Limb (tissue), 2 donors: ENCODE measurements around the gene ARHGAP15.

ENCODE experiments used
- DNase-seq, 2 donors: peaks; one replicate each; pipeline ENCODE4 v3.0.0-alpha.2; 2016; ENCODE audit errors: extremely low spot score in 2 of 2

Gene ARHGAP15

GRCh38 chr2:143398781-143399180, 269.6 kb downstream of the ARHGAP15 start:
- peak in 1 of 2 donors; percentile 30 for DNase-seq

DNA sequence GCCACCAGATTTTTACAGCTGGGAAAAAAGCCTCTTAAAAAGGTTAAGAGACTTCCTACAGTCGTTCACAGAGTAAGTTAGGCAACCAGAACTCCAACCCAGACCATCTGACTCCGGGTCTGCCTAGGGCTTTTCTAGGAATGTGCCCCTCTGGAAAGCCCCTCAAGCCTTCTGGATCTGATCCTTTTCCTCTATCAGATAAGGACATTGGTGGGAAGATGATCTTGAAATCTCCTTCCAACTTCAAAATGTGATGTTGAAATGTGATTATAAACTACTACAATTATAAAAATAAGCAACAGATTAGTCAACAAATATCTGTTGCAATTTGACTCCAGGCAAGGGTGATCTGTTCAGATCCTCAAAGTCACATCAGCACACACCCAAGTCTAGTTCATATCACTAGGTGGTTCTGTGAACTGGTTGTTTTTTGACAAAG, 270.4 kb downstream of the ARHGAP15 start:
- no peak for DNase-seq

DNA sequence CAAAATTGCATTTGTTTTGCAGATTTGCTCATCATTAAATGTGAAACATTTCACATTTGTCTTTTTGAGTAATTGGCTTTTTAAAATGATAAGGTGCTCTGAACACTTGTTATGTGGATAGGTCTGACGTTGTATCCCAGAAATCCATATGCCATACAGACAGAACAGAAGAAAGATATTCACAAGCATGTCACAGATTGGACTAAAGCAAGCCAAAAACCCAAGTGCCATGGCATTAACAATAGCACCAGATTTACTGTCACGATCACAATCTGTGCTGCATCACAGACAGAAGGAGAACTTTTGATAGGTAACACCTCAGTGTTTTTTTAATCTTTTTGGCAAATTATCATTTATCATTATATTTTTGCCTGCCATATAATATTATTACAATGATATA, 272.6 kb downstream of the ARHGAP15 start:
- no peak for DNase-seq

GRCh38 chr2:143402451-143402850, 273.2 kb downstream of the ARHGAP15 start:
- DNase-seq: no peak

DNA sequence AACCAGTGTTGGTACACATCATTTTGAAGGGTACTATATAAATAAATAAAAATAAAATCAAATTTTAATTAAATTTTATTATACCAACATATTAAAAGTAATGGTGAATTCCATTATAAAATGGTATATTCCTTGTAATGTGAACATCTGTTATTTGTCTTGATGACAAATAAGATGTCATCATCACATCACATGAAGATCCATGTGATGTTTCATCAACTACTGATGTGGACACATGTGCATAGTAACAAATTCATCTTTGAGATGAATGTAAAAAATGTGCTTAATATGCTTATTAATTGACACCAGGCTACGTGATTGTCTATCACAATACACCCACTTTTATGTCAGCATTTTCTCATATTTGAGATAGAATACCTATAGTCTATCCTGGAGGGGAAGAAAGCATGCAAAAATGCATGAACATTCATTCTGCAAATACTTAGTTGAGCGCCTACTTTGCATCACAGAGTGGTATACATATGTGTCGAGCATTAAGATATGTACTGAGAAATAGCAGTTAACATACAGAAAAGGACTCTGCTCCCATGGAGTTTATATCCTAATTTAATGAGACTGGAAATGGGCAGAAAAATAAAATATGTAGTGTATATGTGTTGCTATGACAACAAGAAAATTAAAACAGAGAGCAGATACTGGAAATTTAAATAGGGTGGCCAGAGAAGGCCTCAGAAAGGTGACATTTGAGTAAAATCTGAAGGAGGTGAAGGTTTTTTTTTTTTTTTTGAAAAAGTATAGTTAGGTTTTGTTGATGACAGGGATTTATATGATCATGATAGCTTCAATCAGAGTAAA, 281.1 kb downstream of the ARHGAP15 start:
- DNase-seq: no peak

DNA sequence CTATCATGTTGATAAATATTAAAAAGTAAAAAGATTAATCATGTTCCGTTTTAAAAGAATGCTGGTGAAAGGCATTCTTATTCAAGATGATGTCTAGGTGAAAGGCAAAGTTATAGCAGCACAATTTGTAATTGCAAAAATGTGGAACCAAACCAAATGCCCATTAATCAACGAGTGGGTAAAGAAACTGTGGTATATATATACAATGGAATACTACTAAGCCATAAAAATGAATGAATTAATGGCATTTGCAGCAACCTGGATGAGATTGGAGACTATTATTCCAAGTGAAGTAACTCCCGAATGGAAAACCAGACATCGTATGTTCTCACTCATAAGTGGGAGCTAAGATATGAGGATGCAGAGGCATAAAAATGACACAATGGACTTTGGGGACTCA, 286.4 kb downstream of the ARHGAP15 start:
- DNase-seq: no peak

DNA sequence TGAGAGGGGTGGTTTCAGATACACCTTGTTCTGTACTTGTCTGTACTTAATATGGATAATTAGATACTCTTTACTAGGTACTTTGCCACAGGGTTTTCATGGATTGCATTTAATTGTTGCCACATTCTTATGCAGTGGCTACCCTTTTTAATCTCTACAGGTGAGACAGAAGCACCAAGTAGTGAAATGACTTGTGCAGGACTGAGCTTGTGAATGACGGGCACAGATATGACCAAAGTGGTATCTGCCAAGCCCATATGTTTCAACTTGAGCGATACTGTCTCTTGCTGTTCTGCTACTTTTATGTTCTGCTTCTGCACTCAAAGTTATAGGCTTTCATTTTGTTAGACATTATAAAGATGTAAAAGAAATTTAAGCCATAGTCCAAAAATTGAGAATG, 288.2 kb downstream of the ARHGAP15 start:
- no peak for DNase-seq

DNA sequence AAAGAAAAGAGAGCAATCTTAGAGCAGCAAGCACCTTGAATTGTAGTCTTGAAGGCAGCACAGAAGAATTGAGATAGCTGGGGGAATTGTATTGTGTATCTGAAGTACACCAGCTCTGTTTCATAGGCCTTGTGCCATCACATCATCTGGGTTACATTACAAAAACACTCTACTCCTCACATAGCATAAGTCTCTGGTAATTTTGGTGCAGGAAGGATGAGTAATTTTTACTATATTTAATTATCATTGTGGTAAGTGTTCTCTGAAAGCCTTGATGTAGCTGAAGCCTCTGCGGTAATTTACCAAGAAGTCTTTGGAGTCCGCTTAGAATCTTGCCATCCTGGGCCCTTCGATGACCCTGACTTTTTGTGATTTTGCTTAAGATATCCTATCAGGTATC, 291.1 kb downstream of the ARHGAP15 start:
- no peak for DNase-seq

GRCh38 chr2:143422681-143423080, 293.5 kb downstream of the ARHGAP15 start:
- no peak for DNase-seq

DNA sequence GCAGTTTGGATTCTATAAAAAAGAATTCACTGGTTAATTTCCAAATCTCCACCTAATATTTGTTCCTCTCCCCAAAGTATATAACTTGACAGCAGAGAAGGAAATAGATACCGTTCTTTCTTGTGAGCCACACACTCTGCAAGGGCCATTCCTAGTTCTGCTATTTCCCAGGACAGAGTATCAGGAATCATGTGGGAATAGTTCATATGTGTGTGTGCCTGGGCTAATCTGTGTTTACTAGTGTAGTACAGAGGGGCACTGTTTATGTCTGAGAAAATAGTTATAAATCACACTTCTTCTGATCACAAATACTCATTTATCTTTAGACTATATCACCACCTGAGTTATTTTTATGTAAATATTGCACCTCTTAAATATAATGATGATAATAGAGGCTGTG, 296.7 kb downstream of the ARHGAP15 start:
- DNase-seq: no peak

GRCh38 chr2:143426296-143426695, 297.1 kb downstream of the ARHGAP15 start:
- no peak for DNase-seq

- no peak for DNase-seq
Observed at GRCh38 chr2:143428700-143429099, 299.5 kb downstream of the ARHGAP15 start.

DNA sequence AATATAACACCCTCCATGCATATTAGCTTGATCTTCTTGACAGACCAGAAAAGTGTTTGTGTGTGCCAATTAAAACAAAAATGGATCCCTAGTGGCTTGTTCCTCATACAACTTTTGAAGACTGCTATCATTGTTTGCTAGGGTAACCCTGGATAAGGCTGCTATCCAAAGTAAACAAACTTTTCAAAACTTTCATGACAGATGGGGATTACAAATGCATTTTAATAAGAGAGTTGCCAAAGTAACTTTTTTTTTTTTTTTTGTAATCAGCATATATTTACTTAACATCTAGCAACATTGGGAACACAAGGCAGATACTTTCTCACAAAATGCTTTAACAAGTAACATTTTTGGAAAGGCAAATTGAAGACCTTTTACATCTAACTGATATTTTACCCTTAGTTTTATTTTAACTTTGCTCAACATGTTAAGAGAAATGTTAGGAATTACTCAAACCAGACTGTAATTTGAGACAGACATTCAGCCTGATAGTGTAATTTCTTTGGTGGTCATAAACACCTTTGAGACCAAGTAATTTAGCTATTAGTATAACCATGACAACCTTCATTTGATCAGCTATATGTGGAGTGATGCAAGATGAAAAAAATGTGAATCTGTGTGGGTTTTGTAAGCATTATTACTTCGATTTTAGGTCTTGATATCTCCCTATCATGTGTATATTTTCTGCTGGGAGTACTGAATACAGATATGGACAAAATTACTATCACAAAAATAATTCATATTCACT, 300.9 kb downstream of the ARHGAP15 start:
- no peak for DNase-seq

DNA sequence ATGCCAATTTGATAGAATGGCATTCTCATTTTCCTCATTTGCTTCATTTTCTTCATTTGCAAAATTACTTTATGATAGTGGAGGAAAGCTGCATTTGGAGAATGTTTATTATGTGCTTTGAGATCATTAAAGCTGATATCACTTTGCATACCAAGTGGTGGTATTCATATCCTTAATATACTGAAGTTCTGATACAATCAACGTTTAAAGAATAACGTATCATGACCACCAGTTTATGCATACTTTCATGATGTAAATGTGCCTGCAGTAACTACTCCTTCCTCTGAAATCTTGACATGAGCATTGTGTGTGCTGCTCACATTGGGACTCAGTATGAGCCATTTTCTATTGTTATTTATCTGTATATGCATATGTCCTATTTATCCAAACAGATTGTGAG, 302.1 kb downstream of the ARHGAP15 start:
- no peak for DNase-seq

DNA sequence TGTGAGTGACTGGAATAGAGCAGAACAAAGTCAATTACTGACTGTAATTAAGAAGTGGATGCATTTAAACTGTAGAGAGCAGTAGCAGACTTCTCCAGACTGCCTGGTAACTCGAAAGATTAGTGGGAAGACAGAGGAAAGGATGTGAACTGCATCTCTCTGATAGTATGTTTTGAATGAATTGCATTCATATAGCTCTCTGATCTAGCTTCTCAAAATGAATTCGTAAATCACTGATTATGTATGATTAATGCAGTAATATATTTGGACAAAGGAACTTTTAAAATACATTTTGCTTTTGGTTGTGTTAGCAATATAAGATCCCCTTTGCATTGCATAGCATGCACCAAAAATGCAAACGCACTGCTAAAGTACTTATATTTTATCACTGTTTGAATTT, 304.0 kb downstream of the ARHGAP15 start:
- DNase-seq: peak in 1 of 2 donors; percentile 61

DNA sequence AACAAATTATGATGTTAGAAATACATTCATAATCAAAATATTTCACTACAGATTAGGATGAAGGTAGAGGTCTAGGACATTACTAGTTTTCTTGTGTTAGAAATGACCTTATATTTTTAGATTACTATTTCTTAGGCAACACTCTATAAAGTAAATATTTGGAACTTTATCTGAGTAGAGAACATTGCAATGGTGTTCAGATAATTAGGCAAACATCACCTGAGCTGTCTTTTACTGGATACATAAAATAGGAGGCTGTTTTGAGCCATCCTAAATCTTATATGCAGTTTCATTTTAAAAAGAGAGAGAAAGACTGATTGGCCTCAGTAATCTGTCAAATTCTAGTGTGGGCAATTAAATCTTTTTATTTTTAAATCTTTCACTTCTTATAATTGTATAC, 304.6 kb downstream of the ARHGAP15 start:
- DNase-seq: no peak

DNA sequence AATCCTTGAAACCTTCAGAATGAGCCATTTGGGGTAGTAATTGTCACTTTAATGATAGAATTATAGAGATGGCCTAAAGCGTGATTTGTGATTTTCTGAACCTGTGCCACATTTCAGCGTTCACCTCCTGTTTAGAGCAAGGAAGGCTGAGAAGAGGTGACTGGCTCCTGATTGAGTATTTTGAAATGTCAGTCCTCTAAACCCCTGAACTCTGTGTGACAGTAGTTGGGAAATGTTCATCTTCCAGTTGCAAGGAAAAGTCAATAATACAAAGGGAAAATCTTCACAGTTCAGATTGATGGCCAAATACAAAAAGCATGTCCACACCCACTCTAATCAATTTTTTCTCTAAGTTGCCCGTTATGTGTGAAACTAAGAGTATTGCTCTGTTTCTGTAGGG, 305.2 kb downstream of the ARHGAP15 start:
- no peak for DNase-seq

- DNase-seq: no peak
Observed at GRCh38 chr2:143435131-143435530, 305.9 kb downstream of the ARHGAP15 start.

- no peak for DNase-seq
Observed at GRCh38 chr2:143436951-143437350, 307.7 kb downstream of the ARHGAP15 start.

DNA sequence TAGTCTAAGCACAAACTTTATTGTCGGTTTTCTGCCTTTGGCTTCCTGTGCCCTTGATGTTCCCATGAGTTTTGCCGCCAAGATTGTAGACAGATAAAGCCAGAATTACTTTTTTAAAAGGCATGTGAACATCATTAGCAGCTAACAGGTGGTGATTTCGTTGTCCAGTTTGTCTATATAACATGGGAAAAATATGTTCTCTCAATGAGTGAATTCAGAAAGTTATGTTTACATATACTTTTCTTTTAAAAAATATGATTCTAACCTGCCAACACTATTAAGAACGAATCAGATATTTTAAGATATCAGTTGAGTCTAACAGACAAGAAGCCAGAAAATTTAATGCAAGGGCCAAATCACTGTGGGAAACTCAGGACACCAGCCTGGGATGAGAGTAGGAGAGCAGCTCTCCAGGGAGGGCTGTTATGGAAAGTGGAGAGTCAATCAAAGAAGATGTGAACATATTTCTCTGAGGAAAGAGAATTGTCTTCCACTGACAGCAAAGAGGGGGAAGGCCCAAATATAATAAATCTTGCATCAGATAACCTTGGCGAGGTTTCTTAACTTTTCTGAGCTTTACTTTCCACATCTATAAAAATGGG, 311.3 kb downstream of the ARHGAP15 start:
- no peak for DNase-seq

- no peak for DNase-seq
Observed at GRCh38 chr2:143442193-143442592, 313.0 kb downstream of the ARHGAP15 start.

DNA sequence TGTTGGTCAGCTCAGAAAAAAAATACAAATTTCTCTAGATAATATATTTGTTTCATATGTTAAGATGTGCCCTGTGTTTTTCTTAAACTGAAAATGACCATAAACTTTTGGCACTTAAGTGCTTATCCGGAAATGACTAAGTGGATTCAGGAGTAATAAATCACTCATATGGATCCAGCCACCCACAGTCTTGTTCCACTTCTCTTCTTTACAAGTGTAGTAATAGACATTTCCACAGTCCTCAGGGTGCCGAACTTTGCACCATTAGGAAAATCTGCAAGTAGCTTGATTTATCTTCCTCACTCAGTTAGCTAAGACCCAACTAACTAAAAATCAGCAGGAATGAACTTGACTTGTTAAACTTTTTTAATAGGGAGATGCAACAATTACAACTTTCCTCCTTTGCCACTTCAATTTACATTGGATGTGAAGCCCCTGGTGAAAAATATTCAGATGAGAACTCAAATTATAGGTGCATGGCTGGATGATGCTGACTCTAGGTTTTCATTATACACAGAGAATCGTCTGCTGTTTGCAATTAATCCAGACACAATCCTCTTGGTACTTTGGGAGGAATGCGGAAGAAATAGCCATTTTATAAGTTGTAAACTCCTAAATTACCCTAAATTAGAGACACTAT, 322.5 kb downstream of the ARHGAP15 start:
- no peak for DNase-seq
